GM19238 (cell line): ENCODE measurements around the gene SCN3B.

Experiments used
- DNase-seq: peaks from one replicate; pipeline ENCODE4 v3.0.0; 2011; ENCODE audit warnings: low spot score; ENCODE audit not compliant: insufficient read length

The SCN3B gene

GRCh38 chr11:123601136-123601535, 53.3 kb downstream of the SCN3B start:
- DNase-seq, result no peak

GRCh38 chr11:123597859-123598258, 56.6 kb downstream of the SCN3B start:
- no peak for DNase-seq

GRCh38 chr11:123594921-123595320, 59.5 kb downstream of the SCN3B start:
- DNase-seq, result no peak

GRCh38 chr11:123594188-123594901, 60.1 kb downstream of the SCN3B start:
- no peak for DNase-seq

GRCh38 chr11:123593570-123593969, 60.9 kb downstream of the SCN3B start:
- no peak for DNase-seq

- DNase-seq, result no peak
These were observed 64.0 kb downstream of the SCN3B start for GRCh38 chr11:123590296-123590912.

- DNase-seq, result no peak
These were observed 65.6 kb downstream of the SCN3B start for GRCh38 chr11:123588864-123589262.

GRCh38 chr11:123588117-123588863, 66.1 kb downstream of the SCN3B start:
- no peak for DNase-seq

GRCh38 chr11:123587559-123587958, 66.9 kb downstream of the SCN3B start:
- no peak for DNase-seq

- DNase-seq, result no peak
These were observed 67.4 kb downstream of the SCN3B start for GRCh38 chr11:123587044-123587443.

GRCh38 chr11:123586568-123586967, 67.9 kb downstream of the SCN3B start:
- no peak for DNase-seq

- no peak for DNase-seq
These were observed 68.7 kb downstream of the SCN3B start for GRCh38 chr11:123585706-123586105.

GRCh38 chr11:123585206-123585605, 69.2 kb downstream of the SCN3B start:
- DNase-seq, result no peak

GRCh38 chr11:123584737-123585136, 69.7 kb downstream of the SCN3B start:
- no peak for DNase-seq

- DNase-seq, result no peak
These were observed 70.2 kb downstream of the SCN3B start for GRCh38 chr11:123584186-123584585.

GRCh38 chr11:123582992-123583504, 71.4 kb downstream of the SCN3B start:
- DNase-seq, result no peak

GRCh38 chr11:123581651-123582399, 72.6 kb downstream of the SCN3B start:
- no peak for DNase-seq

GRCh38 chr11:123580557-123581275, 73.7 kb downstream of the SCN3B start:
- DNase-seq, result peak; percentile 81

- DNase-seq, result no peak
These were observed 74.3 kb downstream of the SCN3B start for GRCh38 chr11:123580137-123580536.

- no peak for DNase-seq
These were observed 75.0 kb downstream of the SCN3B start for GRCh38 chr11:123579482-123579812.
